Gastroesophageal sphincter (tissue), 3 donors: Measurements from ENCODE around the gene LRP6.

ENCODE experiments used
- EP300 ChIP-seq: sonication (generic); formaldehyde crosslinking; IDR thresholded peaks from one replicate; pipeline ENCODE4 v1.6.1; 2017; ENCODE audit warnings: antibody characterized with exemption, mild to moderate bottlenecking
- TF ChIP-seq, protein P1 (sequence below), 4 experiments: fragments of 200-600 bp in 2 of 4; fragments of 450-650 bp in 2 of 4; sonication (generic) in 1 of 4; IDR thresholded peaks; one replicate each; pipeline ENCODE4 v1.5.1; 2017 to 2019; ENCODE audit warnings: antibody characterized with exemption in 4 of 4, mild to moderate bottlenecking in 2 of 4, moderate library complexity in 2 of 4

DNA sequence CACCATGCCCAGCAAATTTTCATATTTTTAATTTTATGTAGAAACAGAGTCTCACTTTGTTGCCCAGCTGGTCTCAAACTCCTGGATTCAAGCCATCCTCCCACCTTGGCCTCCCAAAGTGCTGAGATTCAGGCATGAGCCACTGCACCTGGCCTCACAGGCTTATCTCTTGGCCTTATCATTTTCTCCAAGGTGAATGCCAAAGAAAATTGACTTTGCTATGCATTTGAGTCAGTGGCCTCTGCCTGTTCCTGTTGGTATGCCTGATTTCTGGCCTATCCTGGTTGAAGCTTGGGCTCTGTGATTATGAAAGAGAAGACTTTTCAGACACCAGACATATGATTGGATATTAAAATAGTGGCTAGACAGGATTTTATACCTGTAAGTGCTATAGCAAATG lies 49.0 kb upstream of the LRP6 start:
- TF ChIP-seq, protein P1, sequence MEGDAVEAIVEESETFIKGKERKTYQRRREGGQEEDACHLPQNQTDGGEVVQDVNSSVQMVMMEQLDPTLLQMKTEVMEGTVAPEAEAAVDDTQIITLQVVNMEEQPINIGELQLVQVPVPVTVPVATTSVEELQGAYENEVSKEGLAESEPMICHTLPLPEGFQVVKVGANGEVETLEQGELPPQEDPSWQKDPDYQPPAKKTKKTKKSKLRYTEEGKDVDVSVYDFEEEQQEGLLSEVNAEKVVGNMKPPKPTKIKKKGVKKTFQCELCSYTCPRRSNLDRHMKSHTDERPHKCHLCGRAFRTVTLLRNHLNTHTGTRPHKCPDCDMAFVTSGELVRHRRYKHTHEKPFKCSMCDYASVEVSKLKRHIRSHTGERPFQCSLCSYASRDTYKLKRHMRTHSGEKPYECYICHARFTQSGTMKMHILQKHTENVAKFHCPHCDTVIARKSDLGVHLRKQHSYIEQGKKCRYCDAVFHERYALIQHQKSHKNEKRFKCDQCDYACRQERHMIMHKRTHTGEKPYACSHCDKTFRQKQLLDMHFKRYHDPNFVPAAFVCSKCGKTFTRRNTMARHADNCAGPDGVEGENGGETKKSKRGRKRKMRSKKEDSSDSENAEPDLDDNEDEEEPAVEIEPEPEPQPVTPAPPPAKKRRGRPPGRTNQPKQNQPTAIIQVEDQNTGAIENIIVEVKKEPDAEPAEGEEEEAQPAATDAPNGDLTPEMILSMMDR (IDR thresholded peaks at IDR 0.05): no peak
- no peak for TF ChIP-seq EP300
